ENCODE results near the gene NPAS3. TPM values are rescaled to one million over a fixed set of nuclear protein-coding genes. Genes with fewer than 3 reads are reported as not detected.

Gene NPAS3
- total RNA-seq, 1 donor = 0.86 TPM

GRCh38 chr14:33851366-33851765 is 912.7 kb downstream of the NPAS3 start:
- no peak for DNase-seq (ENCODE audit: low read depth)
- no peak overlapping the region for H3K4me3 ChIP-seq (ENCODE audit: low read depth, low read length)
- TF ChIP-seq CTCF (IDR thresholded peaks at IDR 0.05; ENCODE audit: insufficient read depth, low read depth, low read length) = no peak

GRCh38 chr14:33851931-33852330 is 913.3 kb downstream of the NPAS3 start:
- H3K4me3 ChIP-seq (ENCODE audit: low read depth, low read length) = no peak overlapping the region
- no peak for TF ChIP-seq CTCF (IDR thresholded peaks at IDR 0.05; ENCODE audit: insufficient read depth, low read depth, low read length)
- DNase-seq (ENCODE audit: low read depth) = no peak

Measured in fibroblast of villous mesenchyme (primary cell).